Natural killer cell (primary cell): ENCODE results near the gene TFCP2L1. TPM values are rescaled to one million over a fixed set of nuclear protein-coding genes. Genes with fewer than 3 reads are reported as not detected.

ENCODE experiments used
- ATAC-seq, 3 donors: fragments of 150-1000 bp in 2 of 3; fragments of 200-7000 bp in 1 of 3; cut with Tn5 transposase; 1 replicate in 1 of 3; 2 replicates in 2 of 3; pipeline ENCODE4 v1.10.0; 2021; ENCODE audit warnings: mild to moderate bottlenecking in 2 of 3, moderate library complexity in 2 of 3
- DNase-seq, 2 donors: peaks; one replicate each; pipeline versions ENCODE4 v3.0.0 to v3.0.0-alpha.2; 2013 to 2021; ENCODE audit warnings: mixed read lengths in 1 of 2
- H3K27ac ChIP-seq: one replicate; pipeline ENCODE4 v1.5.1; 2013; ENCODE audit warnings: mild to moderate bottlenecking, low read length
- H3K27me3 ChIP-seq: one replicate; pipeline ENCODE4 v1.6.1; 2013; ENCODE audit warnings: low read length; ENCODE audit not compliant: control insufficient read depth, insufficient read depth
- H3K36me3 ChIP-seq: one replicate; pipeline ENCODE4 v1.6.1; 2013; ENCODE audit warnings: low read length; ENCODE audit not compliant: control insufficient read depth, insufficient read depth
- H3K4me1 ChIP-seq: one replicate; pipeline ENCODE4 v1.6.1; 2013; ENCODE audit warnings: low read length; ENCODE audit not compliant: control insufficient read depth, insufficient read depth
- H3K4me3 ChIP-seq: one replicate; pipeline ENCODE4 v1.5.1; 2013; ENCODE audit warnings: low read length
- H3K9me3 ChIP-seq: one replicate; pipeline ENCODE4 v1.6.1; 2013; ENCODE audit warnings: low read length; ENCODE audit not compliant: control insufficient read depth, insufficient read depth
- H3K27ac Mint-ChIP-seq, 2 donors: one replicate each; pipeline ENCODE4 v1.8.0; 2022; ENCODE audit warnings: mild to moderate bottlenecking in 2 of 2, mixed read lengths in 2 of 2, moderate library complexity in 1 of 2
- H3K27me3 Mint-ChIP-seq, 2 donors: one replicate each; pipeline ENCODE4 v1.8.0; 2022; ENCODE audit warnings: low read depth in 2 of 2, mixed read lengths in 2 of 2
- H3K36me3 Mint-ChIP-seq: one replicate; pipeline ENCODE4 v1.8.0; 2022; ENCODE audit warnings: mixed read lengths
- H3K4me1 Mint-ChIP-seq, 2 donors: one replicate each; pipeline ENCODE4 v1.8.0; 2022; ENCODE audit warnings: mixed read lengths in 2 of 2
- H3K4me3 Mint-ChIP-seq: one replicate; pipeline ENCODE4 v1.8.0; 2022; ENCODE audit warnings: mild to moderate bottlenecking, moderate library complexity, mixed read lengths
- H3K9me3 Mint-ChIP-seq, 2 donors: one replicate each; pipeline ENCODE4 v1.8.0; 2022; ENCODE audit warnings: mixed read lengths in 2 of 2
- CTCF ChIP-seq: fragments of 200-600 bp; IDR thresholded peaks from one replicate; pipeline ENCODE4 v1.8.0; 2022; ENCODE audit warnings: antibody characterized with exemption
- WGBS: methylation state at CpG from one replicate; pipeline ENCODE4 v1.1.7; 2013; ENCODE audit warnings: missing lambda C conversion rate; ENCODE audit not compliant: insufficient coverage; 5-methylcytosine and 5-hydroxymethylcytosine counted together
- intact Hi-C: fragments of 100-400 bp; cut with micrococcal nuclease; formaldehyde crosslinking; loops from one replicate; pipeline ENCODE4 v1.14.2; 2022
- total RNA-seq, 4 donors: library from RNA; stranded (reverse); fragments of 120-200 nt in 1 of 4; gene quantifications; one replicate each; pipeline versions ENCODE4 v1.2.3 to v1.2.4, GENCODE V29; 2013 to 2022

The TFCP2L1 gene
- total RNA-seq, 3 donors from 2014 or later (not counting 1 experiment from before 2014, with no cell fraction given), result 0.72 to 1.8 (median 0.85) TPM

GRCh38 chr2:121293450-121294325, 8.7 kb upstream of the TFCP2L1 start:
- H3K36me3 Mint-ChIP-seq, result no peaks in the 10 kb centered on the region
- H3K9me3 Mint-ChIP-seq, result no peaks in the 10 kb centered on the region
- 76% methylated on average over 14 of the region's 14 CpGs for WGBS
- H3K27ac ChIP-seq, result no peak overlapping the region
- peaks cover 8% of the 10 kb centered on the region for H3K4me1 ChIP-seq
- DNase-seq, result peak in 1 of 2 donors; percentile 12
- peak; percentile 50 to 79 (median 67) for ATAC-seq
- peak overlapping the region in 1 of 2 donors; percentile 45 for H3K27ac Mint-ChIP-seq
- no peaks in the 10 kb centered on the region for H3K36me3 ChIP-seq
- intact Hi-C loops, result no loop called here
- H3K4me3 ChIP-seq, result no peak overlapping the region
- H3K9me3 ChIP-seq, result no peaks in the 10 kb centered on the region
- no peak overlapping the region for H3K4me3 Mint-ChIP-seq
- no peak for TF ChIP-seq CTCF
- H3K27me3 Mint-ChIP-seq, result no peaks in the 10 kb centered on the region
- no peaks in the 10 kb centered on the region for H3K27me3 ChIP-seq
- H3K4me1 Mint-ChIP-seq, result peaks cover 9% of the 10 kb centered on the region in 2 donors

- Histone ChIP-seq H3K27ac (no peak overlapping the region), H3K4me3 (no peak overlapping the region), H3K27me3 (no peaks in the 10 kb centered on the region), H3K36me3 (no peaks in the 10 kb centered on the region), H3K4me1 (peaks cover 17% of the 10 kb centered on the region), H3K9me3 (no peaks in the 10 kb centered on the region)
- no peaks in the 10 kb centered on the region for H3K27me3 Mint-ChIP-seq
- no peak overlapping the region for H3K27ac Mint-ChIP-seq
- intact Hi-C loops, result no loop called here
- H3K36me3 Mint-ChIP-seq, result no peaks in the 10 kb centered on the region
- peaks cover 9 to 16% of the 10 kb centered on the region in 2 donors for H3K4me1 Mint-ChIP-seq
- 93% methylated on average over 5 of the region's 5 CpGs for WGBS
- H3K4me3 Mint-ChIP-seq, result no peak overlapping the region
- no peak for TF ChIP-seq CTCF
- DNase-seq (no peak), ATAC-seq (no peak)
- H3K9me3 Mint-ChIP-seq, result no peaks in the 10 kb centered on the region
Observed at GRCh38 chr2:121291251-121291580, 6.2 kb upstream of the TFCP2L1 start.

- peaks cover 1 to 9% of the 10 kb centered on the region in 2 donors for H3K27me3 Mint-ChIP-seq
- peaks cover 14 to 22% of the 10 kb centered on the region in 2 donors for H3K4me1 Mint-ChIP-seq
- Histone ChIP-seq H3K36me3 (no peaks in the 10 kb centered on the region), H3K27ac (no peak overlapping the region), H3K27me3 (no peaks in the 10 kb centered on the region), H3K4me1 (peaks cover 23% of the 10 kb centered on the region), H3K4me3 (no peak overlapping the region), H3K9me3 (no peaks in the 10 kb centered on the region)
- ATAC-seq (no peak), DNase-seq (no peak)
- intact Hi-C loops, result no loop called here
- H3K4me3 Mint-ChIP-seq, result no peak overlapping the region
- WGBS, result 88% methylated on average over 5 of the region's 5 CpGs
- no peak for TF ChIP-seq CTCF
- no peaks in the 10 kb centered on the region for H3K9me3 Mint-ChIP-seq
- no peaks in the 10 kb centered on the region for H3K36me3 Mint-ChIP-seq
- H3K27ac Mint-ChIP-seq, result no peak overlapping the region
Observed at GRCh38 chr2:121289271-121289670, 4.3 kb upstream of the TFCP2L1 start.
